ENCODE results near the gene IFI27L1. TPM values are rescaled to one million over a fixed set of nuclear protein-coding genes. Genes with fewer than 3 reads are reported as not detected.

Gene IFI27L1
- total RNA-seq, 4 donors from 2014 or later: 3.3 to 13.3 (median 7.2) TPM

DNA sequence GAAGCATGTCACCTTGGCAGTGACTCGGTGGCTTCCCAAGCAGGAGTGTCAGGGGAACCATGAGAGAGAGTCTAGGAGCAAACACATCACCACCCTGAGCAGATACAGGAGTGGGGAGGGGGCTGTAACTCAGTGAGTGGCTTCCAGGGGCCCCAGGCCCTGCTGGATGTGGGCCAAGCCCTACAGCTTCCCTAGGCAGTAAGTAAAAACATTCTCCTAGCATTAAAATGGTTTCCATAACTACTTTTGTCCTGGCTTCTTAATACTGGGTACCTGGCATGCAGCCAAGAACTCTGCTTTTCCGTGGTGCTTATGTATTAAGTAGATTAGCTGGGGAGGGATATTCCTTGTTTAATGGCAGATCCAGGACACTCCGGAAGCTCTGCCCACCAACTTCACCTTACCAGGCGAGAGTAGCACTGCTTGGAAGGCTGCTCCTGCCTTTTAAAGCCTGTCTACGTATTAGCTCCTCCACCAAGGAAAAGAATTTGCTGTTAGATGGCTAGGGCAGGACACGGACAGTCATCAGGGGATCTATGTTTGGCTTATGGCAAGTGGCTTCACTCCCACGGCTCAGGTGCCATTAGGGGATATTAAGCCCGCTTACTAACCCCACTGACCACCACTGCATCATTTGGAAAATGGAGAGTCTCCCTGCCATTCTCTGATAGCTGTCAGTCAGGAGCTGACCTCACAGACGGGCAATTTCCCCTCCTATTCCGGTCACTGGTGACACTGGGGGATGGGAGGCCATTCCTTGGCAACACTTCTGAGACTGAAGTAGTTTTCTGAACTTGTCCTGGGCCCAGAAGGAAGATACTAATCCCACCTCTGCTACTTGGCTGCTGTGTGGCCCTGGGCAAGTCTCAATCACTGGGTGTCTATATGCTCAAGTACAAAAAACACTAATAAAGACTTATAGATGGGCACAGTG lies 32.2 kb upstream of the IFI27L1 start:
- TF ChIP-seq CTCF (IDR thresholded peaks at IDR 0.05; ENCODE audit: low read depth): no peak

- TF ChIP-seq CTCF (IDR thresholded peaks at IDR 0.05; ENCODE audit: low read depth): no peak
These were observed 31.5 kb upstream of the IFI27L1 start for GRCh38 chr14:94049625-94050023.

- no peak for TF ChIP-seq CTCF (IDR thresholded peaks at IDR 0.05; ENCODE audit: low read depth)
These were observed 30.8 kb upstream of the IFI27L1 start for GRCh38 chr14:94050231-94050880.

GRCh38 chr14:94051115-94051514 lies 30.0 kb upstream of the IFI27L1 start:
- no peak for TF ChIP-seq CTCF (IDR thresholded peaks at IDR 0.05; ENCODE audit: low read depth)

GRCh38 chr14:94051779-94052178 lies 29.3 kb upstream of the IFI27L1 start:
- no peak for TF ChIP-seq CTCF (IDR thresholded peaks at IDR 0.05; ENCODE audit: low read depth)

GRCh38 chr14:94052199-94052598 lies 28.9 kb upstream of the IFI27L1 start:
- no peak for TF ChIP-seq CTCF (IDR thresholded peaks at IDR 0.05; ENCODE audit: low read depth)

DNA sequence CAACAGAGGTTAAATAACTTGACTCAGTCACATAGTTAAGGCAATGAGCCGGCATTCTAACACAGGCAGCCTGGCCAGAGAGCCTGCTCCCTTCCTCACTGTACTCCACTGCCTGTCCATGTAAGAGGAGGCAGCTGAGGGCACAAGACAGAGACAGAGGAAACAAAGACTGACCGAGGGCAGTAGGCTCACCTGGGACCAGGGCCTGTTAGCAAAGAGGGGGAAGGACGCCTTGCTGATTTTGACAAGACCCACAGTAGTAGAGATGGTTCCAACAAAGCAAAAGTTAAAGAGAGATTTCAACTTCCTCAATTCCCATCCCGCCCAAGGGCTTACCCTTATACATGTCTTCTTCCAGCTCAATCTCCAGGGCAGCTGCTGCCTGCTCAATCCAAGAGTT lies 28.4 kb upstream of the IFI27L1 start:
- no peak for TF ChIP-seq CTCF (IDR thresholded peaks at IDR 0.05; ENCODE audit: low read depth)
